HEK293 (cell line): ENCODE measurements around the gene TSHZ2.

Experiments
- CTCF ChIA-PET: fragments of 350-600 bp; formaldehyde crosslinking; extraction: SDS; loops from one replicate; lab custom pipeline; 2021; ENCODE audit warnings: antibody characterized with exemption; lab: Yijun Ruan, JAX
- POLR2A ChIA-PET: fragments of 300-600 bp; formaldehyde crosslinking; extraction: SDS; loops from one replicate; lab custom pipeline; 2020; ENCODE audit warnings: antibody characterized with exemption, inconsistent platforms; lab: Yijun Ruan, JAX
- H3K27ac ChIP-seq: fragments of 200-500 bp; sonication (Bioruptor generic); 2 replicates; pipeline ENCODE4 v1.5.1; 2014; ENCODE audit warnings: low read depth, low read length, control low read depth, inconsistent platforms; ENCODE audit errors: extremely low read depth
- H3K36me3 ChIP-seq, 2 experiments: fragments of 200-500 bp in 1 of 2; sonication (Bioruptor generic) in 1 of 2; 1 replicate in 1 of 2; 2 replicates in 1 of 2; pipeline ENCODE4 v1.5.1; 2014 to 2017; ENCODE audit warnings: inconsistent platforms in 2 of 2, low read length in 2 of 2; ENCODE audit not compliant: control insufficient read depth in 2 of 2, insufficient read depth in 1 of 2
- H3K4me1 ChIP-seq: fragments of 200-500 bp; sonication (Bioruptor generic); 2 replicates; pipeline ENCODE4 v1.5.1; 2014; ENCODE audit warnings: mild to moderate bottlenecking, low read length, inconsistent platforms; ENCODE audit not compliant: control insufficient read depth, insufficient read depth
- H3K4me3 ChIP-seq: 2 replicates; pipeline ENCODE4 v1.5.1; 2011; ENCODE audit warnings: low read depth, mild to moderate bottlenecking, control low read depth, low read length, moderate library complexity
- H3K9me3 ChIP-seq: fragments of 200-500 bp; sonication (Bioruptor generic); 2 replicates; pipeline ENCODE4 v1.5.1; 2014; ENCODE audit warnings: low read depth, low read length, inconsistent platforms; ENCODE audit not compliant: control insufficient read depth, insufficient read depth
- BCL11B ChIP-seq: fragments of 450-650 bp; formaldehyde crosslinking; IDR thresholded peaks from 2 replicates; pipeline ENCODE4 v1.5.1; 2016; ENCODE audit warnings: low read depth, missing biosample characterization, missing genetic modification characterization
- BCL6B ChIP-seq: fragments of 450-650 bp; formaldehyde crosslinking; IDR thresholded peaks from 2 replicates; pipeline ENCODE4 v1.5.1; 2017; ENCODE audit warnings: missing biosample characterization, missing genetic modification characterization
- IKZF3 ChIP-seq: fragments of 450-650 bp; IDR thresholded peaks from 2 replicates; pipeline ENCODE4 v1.5.0; 2018; ENCODE audit warnings: missing biosample characterization, mild to moderate bottlenecking, missing genetic modification characterization, moderate library complexity
- KLF1 ChIP-seq: fragments of 450-650 bp; formaldehyde crosslinking; IDR thresholded peaks from 2 replicates; pipeline ENCODE4 v1.5.1; 2016; ENCODE audit warnings: missing biosample characterization, missing genetic modification characterization
- PATZ1 ChIP-seq: fragments of 450-650 bp; formaldehyde crosslinking; IDR thresholded peaks from 2 replicates; pipeline ENCODE4 v1.5.1; 2016; ENCODE audit warnings: missing biosample characterization, missing genetic modification characterization
- PBX3 ChIP-seq: sonication (generic); formaldehyde crosslinking; IDR thresholded peaks from 2 replicates; pipeline ENCODE4 v1.8.1; 2022; ENCODE audit warnings: mild to moderate bottlenecking, moderate library complexity, missing genetic modification reagents
- ZBTB48 ChIP-seq: fragments of 450-650 bp; formaldehyde crosslinking; IDR thresholded peaks from 2 replicates; pipeline ENCODE4 v1.5.1; 2016; ENCODE audit warnings: missing biosample characterization, missing genetic modification characterization
- ZBTB49 ChIP-seq: fragments of 450-650 bp; formaldehyde crosslinking; IDR thresholded peaks from 2 replicates; pipeline ENCODE4 v1.5.1; 2016; ENCODE audit warnings: missing biosample characterization, missing genetic modification characterization, low read depth
- ZBTB7A ChIP-seq: fragments of 450-650 bp; formaldehyde crosslinking; IDR thresholded peaks from 2 replicates; pipeline ENCODE4 v1.5.1; 2016; ENCODE audit warnings: low read depth, missing biosample characterization, missing genetic modification characterization
- ZNF10 ChIP-seq: fragments of 450-650 bp; formaldehyde crosslinking; IDR thresholded peaks from 2 replicates; pipeline ENCODE4 v1.5.1; 2017; ENCODE audit warnings: missing biosample characterization, missing genetic modification characterization
- ZNF114 ChIP-seq: fragments of 450-650 bp; formaldehyde crosslinking; IDR thresholded peaks from 2 replicates; pipeline ENCODE4 v1.5.0; 2017; ENCODE audit warnings: missing biosample characterization, missing genetic modification characterization
- ZNF121 ChIP-seq: fragments of 450-650 bp; formaldehyde crosslinking; IDR thresholded peaks from 2 replicates; pipeline ENCODE4 v1.5.1; 2016; ENCODE audit warnings: missing biosample characterization, missing genetic modification characterization
- ZNF140 ChIP-seq: fragments of 450-650 bp; formaldehyde crosslinking; IDR thresholded peaks from 2 replicates; pipeline ENCODE4 v1.5.1; 2016; ENCODE audit warnings: missing biosample characterization, missing genetic modification characterization
- ZNF184 ChIP-seq: fragments of 450-650 bp; IDR thresholded peaks from 2 replicates; pipeline ENCODE4 v1.5.1; 2018; ENCODE audit warnings: missing biosample characterization, mild to moderate bottlenecking, missing genetic modification characterization
- ZNF398 ChIP-seq: fragments of 450-650 bp; formaldehyde crosslinking; IDR thresholded peaks from 2 replicates; pipeline ENCODE4 v1.5.1; 2017; ENCODE audit warnings: missing biosample characterization, missing genetic modification characterization
- ZNF449 ChIP-seq: fragments of 450-650 bp; formaldehyde crosslinking; IDR thresholded peaks from 2 replicates; pipeline ENCODE4 v1.5.1; 2017; ENCODE audit warnings: missing biosample characterization, mild to moderate bottlenecking, missing genetic modification characterization, moderate library complexity
- ZNF48 ChIP-seq: fragments of 450-650 bp; formaldehyde crosslinking; IDR thresholded peaks from 2 replicates; pipeline ENCODE4 v1.5.1; 2016; ENCODE audit warnings: missing biosample characterization, missing genetic modification characterization
- ZNF514 ChIP-seq: fragments of 450-650 bp; formaldehyde crosslinking; IDR thresholded peaks from 2 replicates; pipeline ENCODE4 v1.5.1; 2016; ENCODE audit warnings: missing biosample characterization, missing genetic modification characterization
- ZNF529 ChIP-seq: fragments of 450-650 bp; formaldehyde crosslinking; IDR thresholded peaks from 2 replicates; pipeline ENCODE4 v1.5.1; 2017; ENCODE audit warnings: missing genetic modification characterization, missing biosample characterization; ENCODE audit not compliant: insufficient replicate concordance
- ZNF549 ChIP-seq: fragments of 450-650 bp; IDR thresholded peaks from 2 replicates; pipeline ENCODE4 v1.5.1; 2018; ENCODE audit warnings: missing biosample characterization, missing genetic modification characterization, mild to moderate bottlenecking, inconsistent platforms, moderate library complexity
- ZNF626 ChIP-seq: fragments of 450-650 bp; sonication (Bioruptor Pico); formaldehyde crosslinking; IDR thresholded peaks from 2 replicates; pipeline ENCODE4 v1.5.1; 2018; ENCODE audit warnings: missing biosample characterization, missing genetic modification characterization, inconsistent platforms
- ZNF658 ChIP-seq: fragments of 450-650 bp; formaldehyde crosslinking; IDR thresholded peaks from 2 replicates; pipeline ENCODE4; 2016; ENCODE audit warnings: missing biosample characterization, missing genetic modification characterization
- ZSCAN18 ChIP-seq: fragments of 450-650 bp; formaldehyde crosslinking; IDR thresholded peaks from 2 replicates; pipeline ENCODE4 v1.5.1; 2016; ENCODE audit warnings: missing biosample characterization, missing genetic modification characterization
- ZSCAN4 ChIP-seq: fragments of 450-650 bp; formaldehyde crosslinking; IDR thresholded peaks from 2 replicates; pipeline ENCODE4 v1.5.1; 2017; ENCODE audit warnings: missing biosample characterization, missing genetic modification characterization

The TSHZ2 gene

GRCh38 chr20:53195876-53196610 lies 223.9 kb downstream of the TSHZ2 start (continued):
- TF ChIP-seq ZSCAN18 (tag by site-specific recombination) (no peak), ZNF529 (no peak), IKZF3 (tag by site-specific recombination) (no peak), ZNF549 (no peak), BCL6B (no peak), ZNF121 (tag by site-specific recombination) (no peak), BCL11B (no peak), ZBTB48 (tag by site-specific recombination) (no peak)
- TF ChIP-seq, all 188 proteins: peak for 0

- Histone ChIP-seq H3K9me3 (no peaks in the 10 kb centered on the region), H3K36me3 (no peaks in the 10 kb centered on the region), H3K4me3 (no peak overlapping the region), H3K27ac (no peak overlapping the region), H3K4me1 (no peaks in the 10 kb centered on the region)
- CTCF ChIA-PET = no interaction called here
- POLR2A ChIA-PET = no interaction called here
- no peak for TF ChIP-seq ZNF514 (tag by site-specific recombination)
- no peak for TF ChIP-seq ZNF10 (tag by site-specific recombination)
- no peak for TF ChIP-seq ZBTB7A (tag by site-specific recombination)
- TF ChIP-seq ZNF48 (tag by site-specific recombination) = no peak
- TF ChIP-seq KLF1 (tag by site-specific recombination) = no peak
- TF ChIP-seq ZNF626 (tag by site-specific recombination) = no peak
- TF ChIP-seq ZNF398 (tag by site-specific recombination) = no peak
- TF ChIP-seq PBX3 (CRISPR knock-in tag) = no peak
- no peak for TF ChIP-seq ZNF658 (tag by site-specific recombination)
- no peak for TF ChIP-seq ZNF114
- no peak for TF ChIP-seq ZNF184 (tag by site-specific recombination)
- TF ChIP-seq ZSCAN4 (tag by site-specific recombination) = no peak
- TF ChIP-seq ZNF529 = no peak
- TF ChIP-seq ZNF449 (tag by site-specific recombination) = no peak
- TF ChIP-seq ZNF140 (tag by site-specific recombination) = no peak
- no peak for TF ChIP-seq ZBTB49 (tag by site-specific recombination)
- TF ChIP-seq PATZ1 (tag by site-specific recombination) = no peak
Measured at GRCh38 chr20:53201588-53201987, 229.4 kb downstream of the TSHZ2 start.
